Effector memory CD4-positive, alpha-beta T cell (primary cell): ENCODE measurements around the gene NLRC3.

ENCODE experiments used
- DNase-seq, 3 donors: peaks; one replicate each; pipeline ENCODE4 v3.0.0-alpha.2; 2020
- H3K27ac ChIP-seq: 2 replicates; pipeline ENCODE4 v1.7.0; 2013; ENCODE audit warnings: mild to moderate bottlenecking, low read length, moderate library complexity; ENCODE audit not compliant: insufficient read depth, poor library complexity, severe bottlenecking
- H3K27me3 ChIP-seq: replicated peaks from 2 replicates; pipeline ENCODE4 v1.7.0; 2013; ENCODE audit warnings: mild to moderate bottlenecking, low read length; ENCODE audit not compliant: insufficient read depth, control insufficient read depth, poor library complexity, severe bottlenecking
- H3K36me3 ChIP-seq: 2 replicates; pipeline ENCODE4 v1.7.0; 2013; ENCODE audit warnings: mild to moderate bottlenecking, low read length, moderate library complexity; ENCODE audit not compliant: control insufficient read depth, insufficient read depth
- H3K4me1 ChIP-seq: 2 replicates; pipeline ENCODE4 v1.7.0; 2013; ENCODE audit warnings: low read length, mild to moderate bottlenecking; ENCODE audit not compliant: control insufficient read depth, insufficient read depth, poor library complexity, severe bottlenecking
- H3K4me3 ChIP-seq: 2 replicates; pipeline ENCODE4 v1.7.0; 2013; ENCODE audit warnings: low read length, low read depth, mild to moderate bottlenecking; ENCODE audit not compliant: insufficient read depth, poor library complexity, severe bottlenecking
- H3K9me3 ChIP-seq: 2 replicates; pipeline ENCODE4 v1.7.0; 2013; ENCODE audit warnings: mild to moderate bottlenecking, low read length, moderate library complexity; ENCODE audit not compliant: control insufficient read depth

Gene NLRC3

DNA sequence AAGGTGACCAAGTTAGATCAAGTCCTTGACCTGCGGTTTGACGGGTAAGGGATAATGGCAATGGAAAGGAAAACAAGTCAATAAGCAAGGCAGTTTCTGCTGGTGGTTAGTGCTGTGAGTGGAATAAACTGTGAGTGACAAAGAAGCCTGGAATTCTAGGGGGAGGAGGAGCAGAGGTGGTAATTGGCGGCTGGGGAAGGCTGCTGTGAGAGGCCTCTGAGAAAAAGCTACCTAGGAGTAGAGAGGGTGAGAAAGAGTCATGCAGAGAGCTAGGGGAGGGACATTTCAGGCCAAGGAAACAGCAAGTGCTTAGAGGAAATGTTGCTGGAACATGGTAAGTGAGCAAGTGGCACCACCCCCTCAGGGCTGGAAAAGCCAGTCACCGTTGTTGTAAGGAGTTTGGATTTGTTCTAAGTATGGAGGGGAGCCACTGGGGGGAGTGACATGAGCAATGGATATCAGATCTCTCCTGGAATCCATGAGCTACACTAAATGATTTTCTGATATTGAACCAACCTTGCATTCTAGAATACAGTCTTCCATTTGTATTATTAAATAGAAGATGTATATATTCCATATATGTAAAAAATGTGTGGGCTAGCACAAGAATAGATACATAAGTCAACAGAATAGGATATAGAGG, 6.7 kb downstream of the NLRC3 start:
- Histone ChIP-seq H3K4me3 (no peak overlapping the region), H3K36me3 (peaks cover 37% of the 10 kb centered on the region), H3K9me3 (peaks cover 6% of the 10 kb centered on the region), H3K27me3 (no peaks in the 10 kb centered on the region), H3K4me1 (peaks cover 11% of the 10 kb centered on the region), H3K27ac (no peak overlapping the region)
- no peak for DNase-seq

DNA sequence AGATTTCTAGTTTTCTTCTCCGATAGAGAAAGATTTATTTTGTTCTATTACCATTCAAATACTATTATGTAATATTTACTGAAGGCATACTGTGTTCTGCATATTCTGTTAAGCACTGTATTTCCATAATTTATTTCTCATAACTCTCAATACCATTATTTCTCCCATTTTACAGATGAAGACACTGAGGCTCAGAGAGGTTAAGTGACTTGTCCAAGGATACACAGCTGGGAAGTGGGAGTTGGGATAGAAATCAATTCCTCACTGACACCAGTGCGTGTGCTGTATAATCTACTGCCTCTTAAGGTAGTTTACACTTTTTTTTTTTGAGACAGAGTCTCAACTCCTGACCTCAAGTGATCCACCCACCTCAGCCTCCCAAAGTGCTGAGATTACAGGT, 7.4 kb downstream of the NLRC3 start:
- Histone ChIP-seq H3K4me3 (no peak overlapping the region), H3K36me3 (peaks cover 44% of the 10 kb centered on the region), H3K27ac (no peak overlapping the region), H3K4me1 (peaks cover 6% of the 10 kb centered on the region), H3K9me3 (peaks cover 6% of the 10 kb centered on the region), H3K27me3 (no peaks in the 10 kb centered on the region)
- no peak for DNase-seq

DNA sequence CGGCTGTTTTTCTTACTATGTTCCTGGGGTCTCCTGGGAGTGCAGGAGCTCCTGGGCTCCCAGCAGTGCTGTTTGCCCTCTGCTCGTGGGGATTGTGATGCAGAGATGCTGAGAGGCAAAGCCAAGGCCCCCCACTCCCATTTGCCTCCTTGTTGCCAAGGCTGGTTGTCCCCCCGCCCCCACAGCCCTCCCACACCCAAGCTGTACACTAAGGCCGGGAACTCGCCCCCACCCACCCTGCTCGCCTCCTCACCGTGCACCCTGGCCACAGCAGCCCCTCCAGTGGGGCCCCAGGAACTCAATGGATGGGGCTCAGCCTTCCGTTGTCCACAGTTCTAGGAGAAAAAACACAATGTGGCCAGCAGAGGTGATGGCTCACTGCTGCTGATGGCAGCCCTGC, 10.2 kb downstream of the NLRC3 start:
- Histone ChIP-seq H3K36me3 (peaks cover 71% of the 10 kb centered on the region), H3K27me3 (no peaks in the 10 kb centered on the region), H3K9me3 (peaks cover 6% of the 10 kb centered on the region), H3K27ac (no peak overlapping the region), H3K4me1 (no peaks in the 10 kb centered on the region), H3K4me3 (no peak overlapping the region)
- no peak for DNase-seq

DNA sequence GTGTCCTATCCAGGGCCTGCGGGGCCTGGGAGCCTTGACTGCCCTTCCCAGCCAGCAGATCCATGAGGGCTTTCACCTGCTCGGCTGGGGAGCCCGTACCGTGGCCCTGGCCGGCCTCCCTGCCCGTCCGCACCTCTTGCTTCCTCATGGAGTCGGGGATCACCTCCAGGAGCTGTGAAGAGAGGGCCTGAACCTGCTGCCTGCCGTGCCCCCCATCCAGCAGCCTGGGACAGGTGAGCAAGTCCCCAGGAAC, 12.4 kb downstream of the NLRC3 start:
- H3K9me3 ChIP-seq, result no peaks in the 10 kb centered on the region
- H3K4me3 ChIP-seq, result no peak overlapping the region
- no peaks in the 10 kb centered on the region for H3K4me1 ChIP-seq
- H3K27ac ChIP-seq, result no peak overlapping the region
- no peaks in the 10 kb centered on the region for H3K27me3 ChIP-seq
- no peak for DNase-seq
- peaks cover 67% of the 10 kb centered on the region for H3K36me3 ChIP-seq

DNA sequence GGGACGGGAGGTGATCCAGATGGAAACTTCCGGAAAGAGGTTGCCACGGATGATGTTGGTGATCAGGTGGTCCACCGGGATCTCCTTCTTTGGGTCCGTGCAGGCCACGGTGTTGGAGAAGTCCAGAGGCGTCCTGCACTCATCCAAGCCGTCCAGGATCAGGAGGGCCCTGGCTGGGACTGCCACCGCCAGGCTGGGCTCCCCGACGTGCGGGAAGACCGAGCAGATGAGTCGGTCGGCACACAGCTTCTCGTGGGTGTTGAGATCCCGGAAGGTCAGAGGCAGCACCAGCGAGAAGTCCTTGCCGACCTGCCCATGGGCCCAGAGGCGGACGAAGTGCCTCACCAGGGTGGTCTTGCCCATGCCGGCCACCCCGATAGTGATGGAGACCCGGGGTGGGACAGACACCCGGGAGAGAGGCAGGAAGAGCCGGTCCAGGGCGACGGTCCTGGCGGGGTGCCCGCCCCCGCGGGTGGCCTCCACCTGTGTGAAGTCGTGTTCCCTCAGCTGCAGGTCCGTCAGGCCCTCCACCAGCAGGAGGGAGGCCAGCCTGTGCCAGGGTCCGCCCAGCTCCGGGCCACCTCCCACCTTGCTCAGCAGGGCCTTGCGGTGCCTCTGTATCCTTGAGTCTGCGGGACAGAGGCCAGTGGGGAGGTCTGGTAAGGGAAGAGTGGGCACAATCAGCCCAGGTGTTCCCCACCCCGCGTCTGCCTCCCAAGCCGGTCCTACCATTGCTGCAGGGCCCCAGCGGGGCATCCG, 12.9 kb downstream of the NLRC3 start:
- Histone ChIP-seq H3K27ac (no peak overlapping the region), H3K9me3 (no peaks in the 10 kb centered on the region), H3K4me1 (no peaks in the 10 kb centered on the region), H3K36me3 (peaks cover 63% of the 10 kb centered on the region), H3K4me3 (no peak overlapping the region), H3K27me3 (no peaks in the 10 kb centered on the region)
- DNase-seq, result no peak

DNA sequence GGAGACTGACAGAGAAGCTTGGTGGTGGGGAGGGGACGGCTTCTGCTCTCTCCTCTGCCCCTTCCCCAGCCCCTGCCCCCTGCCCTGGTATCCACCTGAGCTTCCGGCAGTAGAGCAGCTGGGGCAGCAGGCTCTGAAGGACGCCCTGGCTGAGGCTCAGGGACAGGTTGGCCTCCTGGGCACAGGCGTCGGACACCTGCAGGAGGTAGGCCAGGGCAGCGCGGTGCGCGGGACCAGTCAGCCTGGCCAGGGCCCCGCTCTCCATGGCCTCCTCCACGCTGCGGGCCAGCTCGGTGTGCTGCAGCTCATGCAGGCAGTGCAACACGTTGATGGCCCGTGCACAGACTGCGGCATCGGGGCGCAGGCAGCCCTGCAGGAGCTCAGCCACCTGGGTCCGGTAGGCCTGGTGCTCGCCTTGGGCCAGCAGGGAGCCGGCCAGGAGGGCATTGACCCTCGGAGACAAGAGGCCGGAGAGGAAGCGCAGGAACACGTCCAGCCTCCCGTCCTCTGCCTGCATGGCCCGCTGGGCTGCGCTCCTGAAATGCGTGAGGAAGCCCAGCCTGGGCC, 14.2 kb downstream of the NLRC3 start:
- no peaks in the 10 kb centered on the region for H3K27me3 ChIP-seq
- H3K4me1 ChIP-seq, result no peaks in the 10 kb centered on the region
- no peak overlapping the region for H3K4me3 ChIP-seq
- peaks cover 76% of the 10 kb centered on the region for H3K36me3 ChIP-seq
- no peaks in the 10 kb centered on the region for H3K9me3 ChIP-seq
- H3K27ac ChIP-seq, result no peak overlapping the region
- DNase-seq, result no peak

DNA sequence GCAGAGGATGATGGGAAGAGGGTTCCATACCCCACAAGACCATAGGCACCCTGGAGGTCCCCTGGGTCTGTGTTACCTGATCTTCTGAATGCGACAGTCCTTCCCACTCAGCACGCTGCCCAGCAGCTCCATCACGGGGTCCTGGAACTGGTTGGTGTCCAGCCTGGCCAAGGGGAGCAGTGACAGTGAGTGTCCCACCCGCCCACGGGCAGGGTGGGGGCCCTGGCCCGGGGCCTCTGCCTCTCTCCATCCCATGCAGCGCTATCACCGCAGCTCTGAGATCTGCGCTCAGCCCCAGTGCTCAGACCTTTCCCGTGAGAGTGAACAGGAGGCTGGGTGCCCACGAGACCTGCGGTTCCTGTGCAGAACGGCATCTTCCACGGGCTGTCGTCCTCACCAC, 15.6 kb downstream of the NLRC3 start:
- H3K27me3 ChIP-seq, result no peaks in the 10 kb centered on the region
- H3K36me3 ChIP-seq, result peaks cover 79% of the 10 kb centered on the region
- H3K9me3 ChIP-seq, result no peaks in the 10 kb centered on the region
- no peaks in the 10 kb centered on the region for H3K4me1 ChIP-seq
- no peak overlapping the region for H3K4me3 ChIP-seq
- no peak overlapping the region for H3K27ac ChIP-seq
- DNase-seq, result no peak

DNA sequence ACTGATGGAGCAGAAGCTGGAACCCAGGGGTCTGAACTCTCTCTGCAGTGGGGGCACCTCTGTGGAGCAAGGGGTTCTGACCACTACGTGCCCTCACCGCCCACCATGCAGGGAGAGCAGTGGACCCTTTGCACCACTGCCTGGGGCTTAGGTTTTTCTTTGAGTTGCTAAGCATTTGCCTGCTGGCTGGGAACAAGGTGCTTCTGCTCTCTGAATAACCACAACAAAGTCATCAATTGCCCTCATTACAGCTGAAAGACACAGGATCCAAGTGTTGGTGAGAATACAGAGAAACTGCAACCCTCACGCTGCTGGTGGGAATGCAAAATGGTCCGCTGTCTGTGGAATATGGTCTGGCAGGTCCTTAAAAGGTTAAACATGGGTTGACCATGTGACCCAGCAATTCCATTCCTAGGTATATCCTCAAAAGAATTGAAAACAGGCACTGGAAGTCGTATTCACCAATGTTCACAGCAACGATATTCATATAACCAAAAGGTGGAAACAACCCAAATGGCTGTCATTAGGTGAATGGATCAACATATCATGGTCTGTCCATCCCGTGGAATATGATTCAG, 22.8 kb downstream of the NLRC3 start:
- Histone ChIP-seq H3K4me3 (no peak overlapping the region), H3K36me3 (peaks cover 90% of the 10 kb centered on the region), H3K9me3 (no peaks in the 10 kb centered on the region)

DNA sequence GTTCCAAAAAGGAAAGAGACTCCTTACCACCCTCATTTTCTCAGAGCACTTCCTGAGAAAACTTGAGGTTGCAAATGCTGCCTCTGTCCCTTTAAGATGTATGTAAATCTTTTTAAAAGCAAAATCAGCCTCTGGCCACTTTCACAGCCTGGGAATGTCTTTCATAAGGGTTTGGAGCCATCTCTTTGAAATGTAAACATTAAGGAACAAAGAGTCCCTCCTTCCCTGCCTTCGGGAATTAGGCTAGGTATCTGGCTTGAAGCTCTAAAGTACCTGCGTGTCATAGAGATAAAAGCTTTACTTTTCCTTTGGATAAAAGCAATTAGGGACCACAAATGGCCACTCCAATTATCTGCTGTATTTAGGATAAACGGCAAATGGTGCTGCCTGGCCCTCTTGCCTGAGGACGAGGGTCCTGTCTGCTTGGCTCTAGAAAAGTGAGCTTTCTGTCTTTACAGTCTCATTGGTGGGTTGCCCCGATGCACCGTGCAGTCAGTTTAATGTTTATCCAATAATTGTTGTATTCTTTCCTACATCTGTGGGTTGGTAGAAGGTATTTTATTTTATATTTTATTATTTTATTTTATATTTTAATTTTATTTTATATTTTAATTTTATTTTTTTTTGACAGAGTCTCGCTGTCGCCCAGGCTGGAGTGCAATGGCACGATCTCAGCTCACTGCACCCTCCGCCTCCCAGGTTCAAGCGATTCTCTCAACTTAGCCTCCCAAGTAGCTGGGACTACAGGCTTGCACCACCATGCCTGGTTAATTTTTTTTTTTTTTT, 23.9 kb downstream of the NLRC3 start:
- Histone ChIP-seq H3K4me3 (no peak overlapping the region), H3K27ac (no peak overlapping the region), H3K36me3 (peaks cover 92% of the 10 kb centered on the region), H3K9me3 (no peaks in the 10 kb centered on the region), H3K27me3 (no peaks in the 10 kb centered on the region), H3K4me1 (no peaks in the 10 kb centered on the region)
- DNase-seq, result no peak

More for the DNA sequence above, 22.8 kb downstream of the NLRC3 start:
- Histone ChIP-seq H3K4me1 (no peaks in the 10 kb centered on the region), H3K27me3 (no peaks in the 10 kb centered on the region), H3K27ac (no peak overlapping the region)
- DNase-seq, result no peak
